Activated CD8-positive, alpha-beta memory T cell treated with anti-CD3 and anti-CD28 coated beads, Interleukin-2, amount 50 U/mL, for 1 hour (primary cell): ENCODE data around the gene B3GNT4.
A peak's percentile ranks its signal among the peaks of the same experiment; 100 is the strongest.
"Not testable (repeated sequence)": the region's sequence is repeated elsewhere in the genome, so short reads cannot be mapped to it uniquely, and the experiment has no call there.

Experiments used
- DNase-seq: peaks from one replicate; pipeline ENCODE4 v3.0.0-alpha.2; 2020; ENCODE audit errors: extremely low read depth

Gene B3GNT4

DNA sequence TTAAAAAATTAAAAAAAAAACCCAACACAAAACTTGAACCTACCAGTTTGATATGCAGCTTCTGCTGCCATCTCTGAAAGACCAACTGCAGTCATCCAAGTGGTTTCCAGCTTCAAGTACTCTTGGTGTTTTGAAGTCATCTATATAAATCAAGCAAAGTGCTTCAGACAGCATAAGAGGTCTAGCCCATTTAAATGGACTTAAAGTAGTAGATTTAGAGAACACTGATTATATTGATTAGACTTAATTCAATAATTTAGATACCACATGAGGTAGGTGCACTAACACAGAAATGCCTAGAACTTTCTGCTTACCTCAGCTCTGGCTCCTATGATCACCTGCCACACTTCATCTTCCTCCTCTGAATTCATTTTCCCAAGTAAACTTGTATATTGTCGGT, 12.9 kb downstream of the B3GNT4 start:
- no peak for DNase-seq

- peak; percentile 100 for DNase-seq
These were observed 22.3 kb downstream of the B3GNT4 start, which contains the start of gene DIABLO for GRCh38 chr12:122225683-122226365. TSS of gene DIABLO (minus strand) at chr12:122226052. CDS start at chr12:122226014, 38 bp downstream.

- DNase-seq: no peak
These were observed 23.0 kb downstream of the B3GNT4 start for GRCh38 chr12:122226366-122227125.

DNA sequence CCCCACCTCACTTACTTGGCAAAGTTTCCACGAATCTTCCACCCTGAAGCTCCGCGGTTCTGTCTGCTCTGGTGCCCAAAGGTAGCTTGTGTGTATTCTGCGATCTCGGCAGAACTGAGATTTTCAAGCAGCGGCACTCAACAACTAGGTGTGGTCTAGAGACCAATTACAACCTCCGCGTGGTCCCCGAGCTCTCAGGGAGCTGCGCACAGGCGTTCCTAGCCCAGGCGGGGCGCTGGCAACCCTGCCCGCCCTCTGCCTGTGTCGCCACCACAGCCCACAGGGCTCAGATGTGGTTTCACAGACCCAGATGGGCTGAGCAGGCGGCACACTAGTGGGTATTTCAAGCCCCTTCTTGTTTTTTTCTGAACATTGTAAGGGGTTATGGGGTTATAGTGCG, 23.8 kb downstream of the B3GNT4 start:
- DNase-seq: no peak

- DNase-seq: no peak
These were observed 24.6 kb downstream of the B3GNT4 start for GRCh38 chr12:122228092-122228491.

DNA sequence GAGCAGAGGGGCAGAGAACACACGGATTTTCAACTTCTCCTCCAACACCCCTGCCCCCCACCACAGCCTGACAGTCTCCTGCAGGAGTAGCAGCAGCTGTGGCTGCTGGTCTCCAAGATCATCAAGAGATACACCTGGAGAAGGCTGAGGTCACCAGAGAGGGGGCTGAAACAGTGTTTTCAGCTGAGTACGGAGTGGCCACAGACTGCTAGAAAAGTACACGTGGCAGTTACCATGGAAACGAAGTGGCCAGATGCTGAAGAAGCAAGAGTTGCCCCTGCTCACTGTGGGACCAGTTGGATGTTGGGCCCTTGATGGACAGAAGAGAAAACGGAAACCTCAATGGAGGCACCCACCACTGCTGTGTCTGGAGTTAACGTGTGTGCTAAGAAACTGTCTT, 27.3 kb downstream of the B3GNT4 start:
- no peak for DNase-seq

- DNase-seq: no peak
These were observed 29.2 kb downstream of the B3GNT4 start for GRCh38 chr12:122232691-122233090.

DNA sequence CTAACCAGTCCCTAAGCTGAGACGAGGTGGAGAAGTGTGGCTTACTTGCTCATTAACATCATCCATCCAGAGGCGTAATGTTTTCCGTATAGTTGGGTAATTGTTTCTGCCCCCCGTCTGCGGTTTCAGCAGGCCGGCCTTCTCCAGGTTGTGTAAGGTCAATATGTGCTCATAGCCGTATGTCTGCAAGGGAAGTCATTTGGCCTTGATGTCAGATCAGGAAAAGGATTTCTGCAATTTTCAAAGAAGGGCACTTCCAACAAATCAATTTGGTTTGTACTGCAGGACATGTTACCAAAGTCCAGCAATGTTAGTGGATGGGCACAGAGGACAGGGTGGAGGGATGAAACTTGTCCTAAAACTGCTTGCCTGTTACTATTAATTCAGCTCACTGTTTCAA, 32.2 kb downstream of the B3GNT4 start:
- DNase-seq: no peak

DNA sequence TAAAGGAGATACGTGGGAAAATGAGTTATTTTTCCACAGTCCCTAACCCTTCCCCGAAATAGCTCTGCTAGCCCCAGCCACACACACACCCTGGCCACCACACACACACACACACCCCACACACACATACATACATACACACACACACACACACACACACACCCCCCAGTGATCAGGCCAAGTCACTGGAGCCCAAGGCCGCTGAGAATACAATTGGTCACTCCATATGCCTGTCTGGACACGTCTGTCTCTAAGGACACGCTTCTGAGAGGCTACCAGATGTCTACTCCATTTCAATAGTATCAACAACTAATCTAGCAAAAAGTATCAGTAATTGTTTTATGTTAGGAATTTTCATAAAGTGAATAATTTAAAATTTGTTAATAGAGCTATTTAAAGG, 35.4 kb downstream of the B3GNT4 start:
- DNase-seq: no peak

DNA sequence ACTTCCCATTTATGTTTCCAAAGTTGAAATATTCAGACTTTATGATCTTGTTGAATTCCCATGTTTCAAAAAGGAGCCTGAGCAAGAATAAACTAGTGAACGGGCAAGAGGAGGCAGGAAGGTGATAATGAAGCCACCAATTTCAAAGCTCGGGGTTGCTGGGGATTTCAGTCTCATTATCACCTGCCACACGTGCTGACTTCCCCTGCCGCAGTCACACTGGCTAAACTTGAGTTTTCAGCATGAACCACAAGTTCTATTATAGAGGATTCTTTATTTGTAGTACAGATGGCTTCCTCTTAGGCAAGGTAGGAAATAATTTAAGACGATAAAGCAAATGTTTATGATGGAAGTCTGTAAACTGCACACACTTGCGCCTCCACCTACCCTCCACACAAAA, 40.5 kb downstream of the B3GNT4 start:
- DNase-seq: no peak

DNA sequence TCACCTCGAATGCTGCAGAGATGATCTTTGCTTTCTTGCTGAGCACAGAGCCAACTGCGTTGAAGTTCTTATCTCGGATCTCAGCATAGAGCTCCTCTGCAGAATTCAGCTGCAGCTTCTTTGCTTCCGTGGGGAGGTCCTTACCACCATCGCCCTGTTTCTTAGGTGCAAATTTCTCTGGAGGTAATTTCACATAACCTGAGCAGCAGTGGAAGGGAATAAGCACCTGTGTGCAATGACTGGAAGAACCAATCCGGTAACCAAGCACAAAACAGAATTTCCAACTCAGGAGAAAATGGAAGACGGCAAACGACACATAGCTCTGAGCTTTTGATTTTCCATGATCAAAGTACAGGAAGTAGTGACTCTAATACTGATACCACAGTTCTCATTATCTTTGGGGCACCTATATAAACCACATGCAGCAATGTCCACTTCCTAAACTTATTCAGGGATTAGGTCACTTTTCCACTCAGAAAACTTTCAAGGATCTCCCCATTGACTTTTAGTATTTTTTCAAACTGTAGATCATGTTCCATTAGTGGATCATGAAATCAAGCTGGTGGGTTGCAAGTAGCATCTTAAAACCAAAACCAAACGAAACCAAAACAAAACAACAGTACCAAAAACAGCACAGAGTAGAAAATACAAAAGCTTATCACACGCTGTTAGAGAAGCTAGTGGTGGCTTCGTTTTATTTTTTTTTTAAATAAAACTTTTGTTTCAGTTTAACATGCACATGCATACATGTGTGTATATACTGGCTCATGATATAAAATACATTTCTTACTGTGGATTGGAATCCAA, 41.3 kb downstream of the B3GNT4 start:
- DNase-seq: no peak

DNA sequence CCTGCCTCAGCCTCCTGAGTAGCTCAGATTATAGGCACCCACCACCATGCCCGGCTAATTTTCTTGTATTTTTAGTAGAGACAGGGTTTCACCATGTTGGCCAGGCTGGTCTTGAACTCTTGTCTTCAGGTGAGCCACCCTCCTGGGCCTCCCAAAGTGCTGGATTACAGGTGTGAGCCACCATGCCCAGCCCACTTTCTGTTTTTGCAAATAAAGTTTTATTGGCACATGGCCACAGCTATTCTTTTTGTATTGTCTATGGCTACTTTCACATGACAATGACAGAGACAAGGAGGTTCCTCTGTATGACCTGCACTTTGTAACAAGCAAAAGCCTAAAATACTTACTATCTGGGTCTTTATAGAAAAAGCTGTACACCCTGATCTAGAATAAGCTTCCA, 42.0 kb downstream of the B3GNT4 start:
- DNase-seq: no peak

DNA sequence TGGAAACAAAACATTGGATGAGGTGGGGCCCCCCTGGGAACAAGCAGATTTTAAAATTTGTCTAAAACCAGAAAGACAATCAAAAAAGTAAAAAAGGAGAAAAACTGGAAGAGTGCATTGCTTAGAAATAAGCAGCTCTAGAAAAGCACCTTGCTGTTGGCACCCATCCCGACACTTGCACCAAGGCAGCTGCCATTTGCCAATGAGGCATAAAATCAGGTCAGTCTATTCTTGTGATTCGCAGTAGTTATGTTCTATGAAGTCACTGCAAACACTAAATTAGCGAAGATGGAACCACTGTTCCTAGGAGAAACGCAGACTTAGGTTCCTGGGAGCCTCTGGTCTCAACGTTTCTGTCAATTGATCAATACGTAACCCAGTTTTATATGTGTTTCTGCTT, 46.5 kb downstream of the B3GNT4 start:
- no peak for DNase-seq

- DNase-seq: no peak
These were observed 47.0 kb downstream of the B3GNT4 start for GRCh38 chr12:122250536-122250935.

DNA sequence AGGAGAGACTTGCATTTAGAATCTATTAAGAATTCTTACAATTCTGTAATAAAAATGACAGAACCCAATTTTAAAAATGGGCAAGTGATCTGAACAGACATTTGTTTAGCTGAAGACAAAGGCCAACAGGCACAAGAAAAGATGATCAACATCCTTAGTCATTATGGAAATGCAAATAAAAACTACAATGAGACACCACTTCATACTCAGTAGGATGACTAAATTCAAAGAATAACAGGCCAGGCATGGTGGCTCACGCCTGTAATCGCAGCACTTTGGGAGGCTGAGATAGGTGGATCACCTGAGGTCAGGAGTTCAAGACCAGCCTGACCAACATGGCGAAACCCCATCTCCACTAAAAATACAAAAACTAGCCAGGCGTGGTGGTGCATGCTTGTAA, 55.0 kb downstream of the B3GNT4 start:
- DNase-seq: not testable (repeated sequence)
